ENCODE measurements around the gene BGN.

Gene BGN

GRCh38 chrX:153462291-153462690 is 32.5 kb upstream of the BGN start:
- TF ChIP-seq, protein P1, sequence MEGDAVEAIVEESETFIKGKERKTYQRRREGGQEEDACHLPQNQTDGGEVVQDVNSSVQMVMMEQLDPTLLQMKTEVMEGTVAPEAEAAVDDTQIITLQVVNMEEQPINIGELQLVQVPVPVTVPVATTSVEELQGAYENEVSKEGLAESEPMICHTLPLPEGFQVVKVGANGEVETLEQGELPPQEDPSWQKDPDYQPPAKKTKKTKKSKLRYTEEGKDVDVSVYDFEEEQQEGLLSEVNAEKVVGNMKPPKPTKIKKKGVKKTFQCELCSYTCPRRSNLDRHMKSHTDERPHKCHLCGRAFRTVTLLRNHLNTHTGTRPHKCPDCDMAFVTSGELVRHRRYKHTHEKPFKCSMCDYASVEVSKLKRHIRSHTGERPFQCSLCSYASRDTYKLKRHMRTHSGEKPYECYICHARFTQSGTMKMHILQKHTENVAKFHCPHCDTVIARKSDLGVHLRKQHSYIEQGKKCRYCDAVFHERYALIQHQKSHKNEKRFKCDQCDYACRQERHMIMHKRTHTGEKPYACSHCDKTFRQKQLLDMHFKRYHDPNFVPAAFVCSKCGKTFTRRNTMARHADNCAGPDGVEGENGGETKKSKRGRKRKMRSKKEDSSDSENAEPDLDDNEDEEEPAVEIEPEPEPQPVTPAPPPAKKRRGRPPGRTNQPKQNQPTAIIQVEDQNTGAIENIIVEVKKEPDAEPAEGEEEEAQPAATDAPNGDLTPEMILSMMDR (conservative IDR thresholded peaks at IDR 0.05) = no peak
- TF ChIP-seq ZFX (IDR thresholded peaks at IDR 0.05) = no peak
- H3K27ac ChIP-seq = no peak overlapping the region

DNA sequence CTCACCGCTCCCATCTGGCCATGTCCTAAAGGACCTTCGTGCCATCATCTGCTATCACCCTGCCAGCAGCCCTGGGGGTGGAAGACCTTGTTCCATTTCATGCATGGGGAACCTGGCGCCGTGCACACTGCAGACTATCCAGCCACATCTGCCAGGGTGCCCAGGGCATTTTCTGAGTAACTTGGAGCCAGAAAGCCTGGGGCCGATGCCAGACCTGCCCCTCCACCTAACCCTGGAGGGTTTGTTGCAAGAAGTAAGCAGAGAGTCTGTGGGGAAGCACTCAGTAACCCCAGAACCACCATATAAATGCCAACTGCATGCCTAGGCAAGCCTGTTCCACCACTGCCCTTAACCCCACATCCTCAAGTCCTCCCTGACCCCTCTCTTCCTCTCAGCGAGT is 31.7 kb upstream of the BGN start:
- no peak for TF ChIP-seq ZFX (IDR thresholded peaks at IDR 0.05)
- TF ChIP-seq, protein P1 (conservative IDR thresholded peaks at IDR 0.05) = no peak
- no peak overlapping the region for H3K27ac ChIP-seq

DNA sequence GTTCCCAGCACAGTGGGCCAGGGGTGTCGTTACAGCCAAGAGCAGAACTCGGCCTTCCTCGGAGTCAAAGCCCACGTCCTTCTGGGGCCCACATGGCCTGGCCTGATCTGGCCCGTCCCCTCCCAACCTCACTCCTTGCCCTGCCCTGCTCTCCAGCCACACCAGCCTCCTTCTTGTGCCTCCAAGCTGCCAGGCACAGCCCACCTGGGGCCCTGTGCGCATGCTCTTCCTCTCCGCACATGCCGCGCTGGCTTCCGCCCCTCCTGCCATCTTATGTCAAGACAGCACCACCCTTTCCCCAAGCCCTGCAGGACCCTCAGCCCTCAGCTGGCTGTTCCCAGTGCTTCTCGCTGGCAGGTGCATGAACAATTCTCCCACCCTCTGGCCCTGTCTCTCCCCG is 31.2 kb upstream of the BGN start:
- no peak overlapping the region for H3K27ac ChIP-seq
- no peak for TF ChIP-seq ZFX (IDR thresholded peaks at IDR 0.05)
- TF ChIP-seq, protein P1 (conservative IDR thresholded peaks at IDR 0.05) = no peak

DNA sequence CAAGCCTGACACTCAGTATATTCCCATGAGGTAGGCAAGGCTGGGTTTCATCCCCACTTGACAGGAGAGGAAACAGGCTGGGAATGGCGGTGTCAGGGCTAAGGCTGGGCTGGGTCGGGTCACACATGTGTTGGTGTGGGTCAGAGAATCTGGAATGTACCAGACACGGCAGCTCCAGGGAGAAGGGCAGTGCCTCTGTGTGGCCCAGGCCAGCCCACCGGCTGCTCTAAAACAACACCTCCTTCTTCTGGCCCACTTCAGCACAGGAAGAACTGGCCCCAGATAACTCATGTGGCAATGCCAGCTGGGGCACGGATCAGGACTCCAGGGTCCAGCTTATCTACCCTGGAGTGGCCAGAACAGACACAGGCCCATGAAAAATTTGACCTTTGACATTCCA is 30.7 kb upstream of the BGN start:
- no peak overlapping the region for H3K27ac ChIP-seq
- no peak for TF ChIP-seq ZFX (IDR thresholded peaks at IDR 0.05)
- TF ChIP-seq, protein P1 (conservative IDR thresholded peaks at IDR 0.05) = no peak

DNA sequence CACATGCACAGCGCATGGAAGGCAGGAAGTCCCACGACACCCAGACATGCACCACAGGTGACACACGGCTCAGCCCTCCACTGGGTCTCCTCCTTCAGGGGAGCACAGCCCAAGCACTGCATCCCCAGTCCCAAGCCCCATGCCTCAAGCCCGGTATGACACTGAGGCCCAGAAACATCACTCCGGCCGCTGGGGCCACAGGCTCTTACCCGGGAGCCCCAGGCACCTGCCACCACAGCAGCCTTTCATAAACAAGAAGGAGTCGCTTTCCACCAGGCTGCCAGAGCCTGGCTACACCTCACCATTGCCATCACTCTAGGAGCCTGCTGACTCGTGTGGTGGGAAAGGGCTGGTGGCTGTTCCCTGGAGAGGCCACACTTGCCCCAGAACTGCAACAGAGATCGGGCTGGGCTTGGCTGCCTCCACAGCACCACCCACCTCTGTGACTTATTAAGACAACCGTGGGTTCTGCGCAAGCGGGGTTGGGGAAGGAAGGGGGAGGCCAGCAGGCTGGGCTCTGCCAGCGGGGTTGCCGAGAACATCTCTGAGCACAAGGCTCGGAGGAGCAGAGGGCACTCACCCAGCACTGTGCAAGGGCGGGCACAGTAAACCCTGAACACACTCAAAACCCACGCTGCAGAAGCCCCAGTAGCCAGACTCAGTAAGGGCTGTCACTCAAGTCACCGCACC is 28.9 kb upstream of the BGN start:
- H3K27ac ChIP-seq = no peak overlapping the region
- no peak for TF ChIP-seq ZFX (IDR thresholded peaks at IDR 0.05)
- TF ChIP-seq, protein P1 (conservative IDR thresholded peaks at IDR 0.05) = no peak

DNA sequence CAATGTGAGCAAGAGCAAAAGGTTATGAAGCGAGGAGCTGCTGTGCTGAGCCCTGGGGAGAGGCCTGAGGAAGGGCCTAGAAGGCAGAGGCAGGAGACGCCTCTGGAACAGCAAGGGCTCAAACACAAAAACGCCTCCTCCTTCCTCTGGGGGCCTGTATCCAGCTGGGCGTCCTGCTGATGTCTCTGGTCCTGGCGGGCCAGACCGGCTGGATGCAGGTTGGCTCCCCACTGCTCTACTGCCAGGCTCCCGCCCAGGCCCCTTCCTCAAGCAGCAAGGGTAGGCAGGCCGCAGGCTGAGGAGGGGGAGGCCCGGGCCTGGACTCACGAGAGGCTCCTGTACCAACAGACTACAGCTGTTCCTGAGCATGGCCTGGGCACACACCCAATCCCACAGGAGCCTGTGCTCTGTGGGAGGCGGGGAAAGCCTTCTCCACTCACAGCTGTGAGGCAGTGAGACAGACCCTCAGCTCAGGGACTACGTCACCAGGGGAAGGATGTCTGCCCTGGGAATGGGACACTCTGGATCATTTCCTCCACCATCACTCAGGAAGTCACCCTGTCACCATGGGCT is 26.7 kb upstream of the BGN start:
- H3K27ac ChIP-seq = no peak overlapping the region
- TF ChIP-seq, protein P1 (conservative IDR thresholded peaks at IDR 0.05) = no peak
- no peak for TF ChIP-seq ZFX (IDR thresholded peaks at IDR 0.05)

GRCh38 chrX:153469811-153470410 is 24.9 kb upstream of the BGN start:
- H3K27ac ChIP-seq = peak overlapping the region; percentile 81
- TF ChIP-seq, protein P1 (conservative IDR thresholded peaks at IDR 0.05) = no peak
- TF ChIP-seq ZFX (IDR thresholded peaks at IDR 0.05) = peak; percentile 44; the same call in 1 of the 2 replicates
